Body of pancreas (tissue), 4 donors: ENCODE measurements around the gene GPN2.
"Not testable (repeated sequence)": the region's sequence is repeated elsewhere in the genome, so short reads cannot be mapped to it uniquely, and the experiment has no call there.

Source experiments
- CTCF ChIP-seq, 7 experiments: fragments of 450-650 bp in 4 of 7; fragments of 200-600 bp in 3 of 7; sonication (generic) in 3 of 7; IDR thresholded peaks; one replicate each; pipeline ENCODE4 v1.5.1; 2016 to 2019; ENCODE audit warnings: antibody characterized with exemption in 7 of 7
- POLR2A ChIP-seq, 3 donors: fragments of 450-650 bp; IDR thresholded peaks; one replicate each; pipeline ENCODE4 v1.6.1; 2016; ENCODE audit warnings: antibody characterized with exemption in 3 of 3, mild to moderate bottlenecking in 2 of 3

- TF ChIP-seq POLR2A, CTCF (IDR thresholded peaks at IDR 0.05): not testable (repeated sequence)
Observed at GRCh38 chr1:26847826-26848225, 42.3 kb downstream of the GPN2 start.
